H9 (cell line): ENCODE data around the gene MLYCD. TPM values are rescaled to one million over a fixed set of nuclear protein-coding genes. Genes with fewer than 3 reads are reported as not detected.

Source experiments
- DNase-seq: peaks from one replicate; pipeline ENCODE4 v3.0.0-alpha.2; 2017
- H2AFZ ChIP-seq: one replicate; pipeline ENCODE4 v1.6.1; 2013; ENCODE audit warnings: mild to moderate bottlenecking, low read length, control low read depth, moderate library complexity
- H2AK5ac ChIP-seq: 2 replicates; pipeline ENCODE4 v1.6.1; 2013; ENCODE audit warnings: low read length, control low read depth, mixed read lengths; ENCODE audit not compliant: insufficient read length
- H2BK120ac ChIP-seq: one replicate; pipeline ENCODE4 v1.6.1; 2013; ENCODE audit warnings: low read depth, mild to moderate bottlenecking, low read length, control low read depth, inconsistent platforms; ENCODE audit not compliant: poor library complexity, severe bottlenecking
- H2BK12ac ChIP-seq: 2 replicates; pipeline ENCODE4 v1.6.1; 2013; ENCODE audit warnings: low read length, control low read depth, mixed read lengths, low read depth; ENCODE audit not compliant: insufficient read length
- H2BK15ac ChIP-seq: 2 replicates; pipeline ENCODE4 v1.6.1; 2013; ENCODE audit warnings: low read depth, low read length, control low read depth
- H2BK20ac ChIP-seq: one replicate; pipeline ENCODE4 v1.6.1; 2013; ENCODE audit warnings: low read depth, mild to moderate bottlenecking, low read length, control low read depth, inconsistent platforms; ENCODE audit not compliant: poor library complexity, severe bottlenecking
- H2BK5ac ChIP-seq: 2 replicates; pipeline ENCODE4 v1.6.1; 2013; ENCODE audit warnings: low read length, control low read depth, mixed read lengths; ENCODE audit not compliant: insufficient read length
- H3K14ac ChIP-seq: 2 replicates; pipeline ENCODE4 v1.6.1; 2013; ENCODE audit warnings: low read length, control low read depth; ENCODE audit not compliant: insufficient read depth
- H3K18ac ChIP-seq: 2 replicates; pipeline ENCODE4 v1.6.1; 2013; ENCODE audit warnings: low read depth, mild to moderate bottlenecking, mixed read lengths, low read length, control low read depth; ENCODE audit not compliant: insufficient read length
- H3K23ac ChIP-seq: 2 replicates; pipeline ENCODE4 v1.6.1; 2013; ENCODE audit warnings: low read length, control low read depth, mixed read lengths, low read depth; ENCODE audit not compliant: insufficient read length
- H3K23me2 ChIP-seq: 2 replicates; pipeline ENCODE4 v1.6.1; 2013; ENCODE audit warnings: low read depth, mild to moderate bottlenecking, mixed read lengths, low read length, control low read depth; ENCODE audit not compliant: insufficient read length, poor library complexity, severe bottlenecking
- H3K27ac ChIP-seq: 2 replicates; pipeline ENCODE4 v1.5.1; 2013; ENCODE audit warnings: low read length, control low read depth, mixed read lengths, low read depth; ENCODE audit not compliant: insufficient read length
- H3K27me3 ChIP-seq: 2 replicates; pipeline ENCODE4 v1.6.1; 2013; ENCODE audit warnings: low read length, control low read depth, inconsistent platforms; ENCODE audit not compliant: insufficient read depth
- H3K4ac ChIP-seq: 2 replicates; pipeline ENCODE4 v1.6.1; 2013; ENCODE audit warnings: low read depth, mild to moderate bottlenecking, control low read depth, inconsistent platforms, low read length, moderate library complexity
- H3K4me1 ChIP-seq: 2 replicates; pipeline ENCODE4 v1.6.1; 2013; ENCODE audit warnings: low read length, control low read depth, inconsistent platforms; ENCODE audit not compliant: insufficient read depth
- H3K4me2 ChIP-seq: 2 replicates; pipeline ENCODE4 v1.6.1; 2013; ENCODE audit warnings: low read length, control low read depth, mixed read lengths; ENCODE audit not compliant: insufficient read length, insufficient read depth
- H3K56ac ChIP-seq: 2 replicates; pipeline ENCODE4 v1.6.1; 2013; ENCODE audit warnings: low read depth, mild to moderate bottlenecking, mixed read lengths, low read length, control low read depth; ENCODE audit not compliant: insufficient read length
- H3K79me1 ChIP-seq: 2 replicates; pipeline ENCODE4 v1.6.1; 2013; ENCODE audit warnings: low read depth, mild to moderate bottlenecking, moderate library complexity, low read length, control low read depth, inconsistent platforms; ENCODE audit not compliant: insufficient read depth, poor library complexity, severe bottlenecking
- H3K79me2 ChIP-seq: 2 replicates; pipeline ENCODE4 v1.6.1; 2013; ENCODE audit warnings: low read length, control low read depth, inconsistent platforms; ENCODE audit not compliant: insufficient read depth
- H3K9ac ChIP-seq: 2 replicates; pipeline ENCODE4 v1.6.1; 2013; ENCODE audit warnings: low read length, control low read depth, mixed read lengths; ENCODE audit not compliant: insufficient read length; ENCODE audit errors: extremely low read depth
- H3K9me3 ChIP-seq: one replicate; pipeline ENCODE4 v1.6.1; 2013; ENCODE audit warnings: low read depth, low read length, inconsistent platforms; ENCODE audit not compliant: control insufficient read depth
- H3T11ph ChIP-seq: one replicate; pipeline ENCODE4 v1.6.1; 2013; ENCODE audit warnings: mild to moderate bottlenecking, low read length, control low read depth, inconsistent platforms
- H4K20me1 ChIP-seq: one replicate; pipeline ENCODE4 v1.6.1; 2013; ENCODE audit not compliant: control insufficient read depth, insufficient read length, insufficient read depth
- H4K5ac ChIP-seq: 2 replicates; pipeline ENCODE4 v1.6.1; 2013; ENCODE audit warnings: low read depth, mild to moderate bottlenecking, mixed read lengths, low read length, control low read depth; ENCODE audit not compliant: insufficient read length
- H4K8ac ChIP-seq: replicated peaks from 2 replicates; pipeline ENCODE4 v1.6.1; 2013; ENCODE audit warnings: low read length, control low read depth, mixed read lengths, low read depth; ENCODE audit not compliant: insufficient read length
- H4K91ac ChIP-seq: 2 replicates; pipeline ENCODE4 v1.6.1; 2013; ENCODE audit warnings: low read depth, mild to moderate bottlenecking, moderate library complexity, mixed read lengths, low read length, control low read depth; ENCODE audit not compliant: insufficient read length
- H3K27ac Mint-ChIP-seq, 3 experiments: 2 replicates in 2 of 3; 3 replicates in 1 of 3; pipeline ENCODE4 v1.8.0; 2020 to 2021; ENCODE audit warnings: mixed read lengths in 3 of 3, mild to moderate bottlenecking in 1 of 3, moderate library complexity in 1 of 3
- H3K27me3 Mint-ChIP-seq: 2 replicates; pipeline ENCODE4 v1.8.0; 2021; ENCODE audit warnings: low read depth, mild to moderate bottlenecking, moderate library complexity, mixed read lengths
- H3K36me3 Mint-ChIP-seq, 3 experiments: 2 replicates in 2 of 3; 3 replicates in 1 of 3; pipeline ENCODE4 v1.8.0; 2020 to 2021; ENCODE audit warnings: low read depth in 3 of 3, mixed read lengths in 3 of 3; ENCODE audit not compliant: insufficient read depth in 1 of 3
- H3K4me1 Mint-ChIP-seq, 2 experiments: 2 replicates each; pipeline ENCODE4 v1.8.0; 2020; ENCODE audit warnings: mixed read lengths in 2 of 2
- H3K4me3 Mint-ChIP-seq, 2 experiments: 2 replicates in 1 of 2; 3 replicates in 1 of 2; pipeline ENCODE4 v1.8.0; 2020 to 2021; ENCODE audit warnings: mild to moderate bottlenecking in 2 of 2, mixed read lengths in 2 of 2, moderate library complexity in 1 of 2
- H3K9me3 Mint-ChIP-seq, 2 experiments: 2 replicates in 1 of 2; 3 replicates in 1 of 2; pipeline ENCODE4 v1.8.0; 2020; ENCODE audit warnings: mild to moderate bottlenecking in 2 of 2, mixed read lengths in 2 of 2, moderate library complexity in 1 of 2
- WGBS: extraction: QIAGEN DNeasy Blood & Tissue Kit; methylation state at CpG from one replicate; pipeline ENCODE4 v1.1.7; 2013; ENCODE audit warnings: missing lambda C conversion rate, low lambda C conversion rate, mixed read lengths; ENCODE audit not compliant: insufficient read length; ENCODE audit errors: extremely low coverage; 5-methylcytosine and 5-hydroxymethylcytosine counted together
- total RNA-seq: library from RNA; stranded (reverse); gene quantifications from 2 replicates; pipeline ENCODE4 v1.2.1, GENCODE V29; 2021
- TF ChIP-seq, protein P1 (sequence below): fragments of 200-600 bp; sonication (generic); conservative IDR thresholded peaks from 3 replicates; pipeline ENCODE4 v1.8.0; 2021; ENCODE audit warnings: antibody characterized with exemption, mild to moderate bottlenecking

The MLYCD gene
- total RNA-seq, 1 experiment from 2014 or later: 7.1 TPM

DNA sequence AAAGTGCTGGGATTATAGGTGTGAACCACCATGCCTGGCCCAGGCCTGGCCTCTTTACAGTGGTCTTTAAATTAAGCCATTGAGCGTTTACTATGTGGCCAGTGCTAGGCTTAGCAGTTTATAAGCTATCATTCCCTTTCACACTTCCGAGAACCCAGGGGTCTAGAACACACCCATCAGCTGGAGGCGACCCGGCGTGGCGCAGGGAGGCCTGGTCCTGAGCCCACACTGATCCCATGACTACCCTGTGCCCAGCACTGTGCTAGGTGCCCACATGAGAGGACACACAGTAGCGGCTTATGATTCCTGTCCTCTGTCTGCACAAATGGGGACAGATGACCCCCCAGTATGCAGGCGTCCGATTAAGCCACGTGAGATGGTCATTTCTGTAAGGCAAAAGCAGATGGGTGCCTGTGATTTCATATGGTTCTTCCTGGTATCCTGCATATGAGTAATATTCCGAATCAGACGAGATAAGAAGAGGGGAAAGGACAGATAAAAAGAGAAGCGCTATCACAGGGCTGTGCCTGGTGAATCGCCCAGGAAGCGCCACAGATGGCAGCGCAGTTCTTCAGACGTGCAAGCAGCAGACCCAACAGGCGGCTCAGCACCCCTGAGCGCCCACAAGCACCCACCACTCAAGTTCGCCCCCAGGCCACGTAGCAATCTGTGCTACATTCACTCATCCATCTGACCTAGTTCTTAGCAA, 59.4 kb downstream of the MLYCD start:
- Histone ChIP-seq H4K20me1 (no peaks in the 10 kb centered on the region), H3K4me2 (no peak overlapping the region), H3K27me3 (no peaks in the 10 kb centered on the region), H3K23ac (no peak overlapping the region), H3T11ph (no peak overlapping the region), H2AK5ac (no peak overlapping the region), H4K8ac (no peak overlapping the region), H3K79me2 (no peaks in the 10 kb centered on the region), H3K9ac (no peak overlapping the region), H2BK12ac (no peak overlapping the region), H3K4ac (no peak overlapping the region), H3K18ac (no peak overlapping the region), H3K14ac (no peak overlapping the region), H4K91ac (no peak overlapping the region), H3K56ac (no peak overlapping the region), H3K4me1 (no peaks in the 10 kb centered on the region), H3K79me1 (no peaks in the 10 kb centered on the region), H2BK20ac (no peak overlapping the region), H4K5ac (no peak overlapping the region), H2BK15ac (no peak overlapping the region), H3K27ac (no peak overlapping the region), H2AFZ (no peak overlapping the region), H2BK120ac (no peak overlapping the region), H2BK5ac (no peak overlapping the region), H3K23me2 (no peaks in the 10 kb centered on the region), H3K9me3 (no peaks in the 10 kb centered on the region)
- DNase-seq: no peak
- WGBS: no CpG with 5 or more reads among the region's 21 CpGs
- Mint-ChIP-seq H3K27ac (no peak overlapping the region), H3K4me1 (peaks cover 12 to 13% of the 10 kb centered on the region in 2 experiments), H3K27me3 (0 out of 2 replicates have a peak, but pooled peaks cover 2% of the 10 kb centered on the region), H3K9me3 (no peaks in the 10 kb centered on the region), H3K4me3 (no peak overlapping the region), H3K36me3 (peaks cover 0 to 2% (median 0%) of the 10 kb centered on the region in 3 experiments; a peak in 1 of 7 replicates)
- TF ChIP-seq, protein P1, sequence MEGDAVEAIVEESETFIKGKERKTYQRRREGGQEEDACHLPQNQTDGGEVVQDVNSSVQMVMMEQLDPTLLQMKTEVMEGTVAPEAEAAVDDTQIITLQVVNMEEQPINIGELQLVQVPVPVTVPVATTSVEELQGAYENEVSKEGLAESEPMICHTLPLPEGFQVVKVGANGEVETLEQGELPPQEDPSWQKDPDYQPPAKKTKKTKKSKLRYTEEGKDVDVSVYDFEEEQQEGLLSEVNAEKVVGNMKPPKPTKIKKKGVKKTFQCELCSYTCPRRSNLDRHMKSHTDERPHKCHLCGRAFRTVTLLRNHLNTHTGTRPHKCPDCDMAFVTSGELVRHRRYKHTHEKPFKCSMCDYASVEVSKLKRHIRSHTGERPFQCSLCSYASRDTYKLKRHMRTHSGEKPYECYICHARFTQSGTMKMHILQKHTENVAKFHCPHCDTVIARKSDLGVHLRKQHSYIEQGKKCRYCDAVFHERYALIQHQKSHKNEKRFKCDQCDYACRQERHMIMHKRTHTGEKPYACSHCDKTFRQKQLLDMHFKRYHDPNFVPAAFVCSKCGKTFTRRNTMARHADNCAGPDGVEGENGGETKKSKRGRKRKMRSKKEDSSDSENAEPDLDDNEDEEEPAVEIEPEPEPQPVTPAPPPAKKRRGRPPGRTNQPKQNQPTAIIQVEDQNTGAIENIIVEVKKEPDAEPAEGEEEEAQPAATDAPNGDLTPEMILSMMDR: no peak
